HepG2 (cell line): ENCODE results near the gene ZNF674. TPM values are rescaled to one million over a fixed set of nuclear protein-coding genes. Genes with fewer than 3 reads are reported as not detected.
A peak's percentile ranks its signal among the peaks of the same experiment; 100 is the strongest.

Source experiments
- DDIT3 ChIP-seq: sonication (generic); formaldehyde crosslinking; IDR thresholded peaks from 2 replicates; pipeline ENCODE4 v1.4.0; 2020; ENCODE audit warnings: mild to moderate bottlenecking, missing genetic modification reagents
- ELF4 ChIP-seq: sonication (generic); formaldehyde crosslinking; IDR thresholded peaks from 2 replicates; pipeline ENCODE4 v1.5.0; 2020; ENCODE audit warnings: missing genetic modification reagents, mild to moderate bottlenecking, moderate library complexity, borderline replicate concordance
- ETV5 ChIP-seq: IDR thresholded peaks from 2 replicates; pipeline ENCODE4 v1.6.1; 2018; ENCODE audit warnings: missing biosample characterization, missing genetic modification reagents, inconsistent platforms, borderline replicate concordance
- HBP1 ChIP-seq: IDR thresholded peaks from 2 replicates; pipeline ENCODE4 v1.6.1; 2016; ENCODE audit warnings: low read depth, control low read depth
- HNRNPL ChIP-seq: fragments of 200-400 bp; formaldehyde crosslinking; IDR thresholded peaks from 2 replicates; pipeline ENCODE4 v1.6.1; 2017; ENCODE audit warnings: mild to moderate bottlenecking, low read depth, low read length
- MIER2 ChIP-seq: IDR thresholded peaks from 2 replicates; pipeline ENCODE4 v1.6.1; 2016; ENCODE audit warnings: missing biosample characterization, missing genetic modification reagents
- MTERF4 ChIP-seq: sonication (generic); formaldehyde crosslinking; IDR thresholded peaks from 2 replicates; pipeline ENCODE4 v1.8.0; 2023; ENCODE audit warnings: mild to moderate bottlenecking, missing genetic modification reagents
- PBX3 ChIP-seq: sonication (generic); formaldehyde crosslinking; IDR thresholded peaks from 2 replicates; pipeline ENCODE4 v1.8.1; 2023; ENCODE audit warnings: missing genetic modification reagents, inconsistent platforms, borderline replicate concordance
- PRMT3 ChIP-seq: sonication (generic); formaldehyde crosslinking; IDR thresholded peaks from 2 replicates; pipeline ENCODE4 v1.8.1; 2022; ENCODE audit warnings: low read depth, mild to moderate bottlenecking, moderate library complexity, missing genetic modification reagents, borderline replicate concordance
- SMAD1 ChIP-seq: sonication (generic); formaldehyde crosslinking; IDR thresholded peaks from 2 replicates; pipeline ENCODE4 v1.4.0; 2020; ENCODE audit warnings: missing genetic modification reagents, low read depth, mild to moderate bottlenecking, borderline replicate concordance
- SPEN ChIP-seq: sonication (generic); formaldehyde crosslinking; IDR thresholded peaks from 2 replicates; pipeline ENCODE4 v1.5.1; 2020; ENCODE audit warnings: low read depth, mild to moderate bottlenecking, missing genetic modification reagents
- SRSF9 ChIP-seq: fragments of 200-400 bp; formaldehyde crosslinking; IDR thresholded peaks from 2 replicates; pipeline ENCODE4 v1.6.1; 2018; ENCODE audit warnings: borderline replicate concordance, mild to moderate bottlenecking, low read depth, low read length; ENCODE audit not compliant: insufficient read depth, poor library complexity, severe bottlenecking
- TGIF2 ChIP-seq: IDR thresholded peaks from 2 replicates; pipeline ENCODE4 v1.6.1; 2016; ENCODE audit warnings: control low read depth, missing compliant biosample characterization
- ZC3H13 ChIP-seq: sonication (generic); formaldehyde crosslinking; IDR thresholded peaks from 2 replicates; pipeline ENCODE4 v1.8.1; 2023; ENCODE audit warnings: mild to moderate bottlenecking, missing genetic modification reagents, moderate library complexity
- ZFP62 ChIP-seq: sonication (generic); formaldehyde crosslinking; IDR thresholded peaks from 2 replicates; pipeline ENCODE4 v1.4.0; 2020; ENCODE audit warnings: missing genetic modification reagents
- ZNF136 ChIP-seq: sonication (generic); formaldehyde crosslinking; IDR thresholded peaks from 2 replicates; pipeline ENCODE4 v1.8.1; 2022; ENCODE audit warnings: low read depth, mild to moderate bottlenecking, moderate library complexity, missing genetic modification reagents
- ZNF33A ChIP-seq: sonication (generic); formaldehyde crosslinking; IDR thresholded peaks from 2 replicates; pipeline ENCODE4 v1.5.1; 2020; ENCODE audit warnings: missing genetic modification reagents, mild to moderate bottlenecking, moderate library complexity, borderline replicate concordance
- ZNF362 ChIP-seq: sonication (generic); formaldehyde crosslinking; IDR thresholded peaks from 2 replicates; pipeline ENCODE4 v1.4.0; 2020; ENCODE audit warnings: missing genetic modification reagents, mild to moderate bottlenecking, borderline replicate concordance
- ZNF414 ChIP-seq: sonication (generic); formaldehyde crosslinking; IDR thresholded peaks from 2 replicates; pipeline ENCODE4 v1.5.0; 2020; ENCODE audit warnings: missing genetic modification reagents
- ZNF460 ChIP-seq: sonication (generic); formaldehyde crosslinking; IDR thresholded peaks from 2 replicates; pipeline ENCODE4 v1.5.1; 2020; ENCODE audit warnings: missing genetic modification reagents, mild to moderate bottlenecking, borderline replicate concordance
- ZNF572 ChIP-seq: sonication (generic); formaldehyde crosslinking; IDR thresholded peaks from 2 replicates; pipeline ENCODE4 v1.5.1; 2020; ENCODE audit warnings: mild to moderate bottlenecking, missing genetic modification reagents
- ZNF660 ChIP-seq: sonication (generic); formaldehyde crosslinking; IDR thresholded peaks from 2 replicates; pipeline ENCODE4 v1.5.1; 2020; ENCODE audit warnings: mild to moderate bottlenecking, low read depth, missing genetic modification reagents, borderline replicate concordance
- polyA plus RNA-seq, 8 experiments: library from polyadenylated mRNA; depleted of rRNA in 3 of 8; stranded (reverse) in 7 of 8; unstranded in 1 of 8; fragments of >200 nt; fragmentation: Illumina TruSeq in 4 of 8; extraction: Trizol in 4 of 8; gene quantifications; 2 replicates each; pipeline versions ENCODE4 v1.2.1 to v1.2.3, GENCODE V29; 2011 to 2016; ENCODE audit warnings: low read depth in 4 of 8, missing spikeins in 1 of 8, mixed read lengths in 1 of 8; ENCODE audit not compliant: insufficient read depth in 1 of 8
- total RNA-seq, 5 experiments: library from RNA; depleted of rRNA; stranded (reverse); fragments of >200 nt; fragmentation: Illumina TruSeq; extraction: Trizol; gene quantifications; 2 replicates each; pipeline ENCODE4 v1.2.3, GENCODE V29; 2016; ENCODE audit warnings: low read depth in 1 of 5

ZNF674 gene
- total and polyA plus RNA-seq, 2 of the 13 experiments (the other 11 are each of a cell fraction or from before 2014, with no cell fraction given): 2.9 to 3.5 TPM

GRCh38 chrX:46573892-46574773 is 28.9 kb upstream of the ZNF674 start (continued):
- TF ChIP-seq ZNF33A (CRISPR knock-in tag) (no peak), SRSF9 (no peak), ZNF460 (no peak), ZNF414 (CRISPR knock-in tag) (0 out of 2 replicates have a peak, but pooled peaks have one; percentile 54), HBP1 (CRISPR knock-in tag) (no peak), SMAD1 (no peak), MIER2 (CRISPR knock-in tag) (no peak), TGIF2 (no peak), ZNF660 (CRISPR knock-in tag) (no peak), DDIT3 (CRISPR knock-in tag) (no peak), PRMT3 (CRISPR knock-in tag) (no peak), ZNF136 (CRISPR knock-in tag) (no peak), ZNF572 (no peak), ZFP62 (CRISPR knock-in tag) (no peak), ETV5 (CRISPR knock-in tag) (no peak), MTERF4 (CRISPR knock-in tag) (0 out of 2 replicates have a peak, but pooled peaks have one; percentile 15), PBX3 (CRISPR knock-in tag) (no peak), ELF4 (CRISPR knock-in tag) (no peak), ZC3H13 (0 out of 2 replicates have a peak, but pooled peaks have one; percentile 36), HNRNPL (no peak), ZNF362 (CRISPR knock-in tag) (no peak), SPEN (CRISPR knock-in tag) (no peak)
